ENCODE data around the gene TFAP2A.

- TF ChIP-seq CTCF (optimal IDR thresholded peaks at IDR 0.05 in 1 of 3, IDR thresholded peaks at IDR 0.05 in 1 of 3, conservative IDR thresholded peaks at IDR 0.05 in 1 of 3; ENCODE audit: extremely low read depth in 1 of 3, insufficient read depth in 2 of 3, low read length in 3 of 3) (no peak), EZH2 (IDR thresholded peaks at IDR 0.05; ENCODE audit: low read length) (no peak)
Measured at GRCh38 chr6:10410207-10411050, 4.4 kb downstream of the TFAP2A start.
